Left hindlimb (tissue), 1 donor: ENCODE results near the gene RABL2A.
"Not testable (repeated sequence)": the region's sequence is repeated elsewhere in the genome, so short reads cannot be mapped to it uniquely, and the experiment has no call there.

Experiments used
- DNase-seq: peaks from one replicate; pipeline ENCODE4 v3.0.0-alpha.2; 2018

Gene RABL2A

GRCh38 chr2:113626616-113627330 is at the start of gene RABL2A:
RABL2A (plus strand) TSS chr2:113627266; CDS start chr2:113628607, 1,341 bp downstream.
- peak; percentile 87 for DNase-seq

- not testable (repeated sequence) for DNase-seq
These were observed 48.6 kb upstream of the RABL2A start for GRCh38 chr2:113578508-113578907.

GRCh38 chr2:113582473-113582872 is 44.6 kb upstream of the RABL2A start:
- DNase-seq, result not testable (repeated sequence)

GRCh38 chr2:113583521-113584225 is 43.4 kb upstream of the RABL2A start:
- peak; percentile 88 for DNase-seq

- not testable (repeated sequence) for DNase-seq
These were observed 42.6 kb upstream of the RABL2A start for GRCh38 chr2:113584311-113585092.

- not testable (repeated sequence) for DNase-seq
These were observed 39.9 kb upstream of the RABL2A start for GRCh38 chr2:113587201-113587600.

GRCh38 chr2:113589591-113589990 is 37.5 kb upstream of the RABL2A start:
- not testable (repeated sequence) for DNase-seq

- DNase-seq, result not testable (repeated sequence)
These were observed 35.1 kb upstream of the RABL2A start for GRCh38 chr2:113591926-113592325.

GRCh38 chr2:113593280-113593679 is 33.8 kb upstream of the RABL2A start:
- DNase-seq, result not testable (repeated sequence)

GRCh38 chr2:113595725-113596124 is 31.3 kb upstream of the RABL2A start:
- not testable (repeated sequence) for DNase-seq

GRCh38 chr2:113597164-113597563 is 29.9 kb upstream of the RABL2A start:
- DNase-seq, result not testable (repeated sequence)

- not testable (repeated sequence) for DNase-seq
These were observed 29.5 kb upstream of the RABL2A start for GRCh38 chr2:113597572-113597971.

- DNase-seq, result not testable (repeated sequence)
These were observed 28.9 kb upstream of the RABL2A start for GRCh38 chr2:113598180-113598579.

GRCh38 chr2:113598738-113599137 is 28.3 kb upstream of the RABL2A start:
- DNase-seq, result not testable (repeated sequence)

GRCh38 chr2:113599208-113599607 is 27.9 kb upstream of the RABL2A start:
- not testable (repeated sequence) for DNase-seq

- peak; percentile 42 for DNase-seq
These were observed 24.9 kb upstream of the RABL2A start for GRCh38 chr2:113602040-113602769.

GRCh38 chr2:113602869-113603466 is 24.1 kb upstream of the RABL2A start:
- DNase-seq, result no peak

- DNase-seq, result peak; percentile 93
These were observed 23.5 kb upstream of the RABL2A start for GRCh38 chr2:113603467-113604084.

GRCh38 chr2:113604085-113604477 is 23.0 kb upstream of the RABL2A start:
- DNase-seq, result peak; percentile 94

GRCh38 chr2:113604661-113605060 is 22.4 kb upstream of the RABL2A start:
- DNase-seq, result not testable (repeated sequence)

- DNase-seq, result not testable (repeated sequence)
These were observed 21.0 kb upstream of the RABL2A start for GRCh38 chr2:113606036-113606435.

GRCh38 chr2:113609822-113610221 is 17.2 kb upstream of the RABL2A start:
- DNase-seq, result not testable (repeated sequence)
